Mucosa of descending colon (tissue), 3 donors: ENCODE results near the gene RPTOR. TPM values are rescaled to one million over a fixed set of nuclear protein-coding genes. Genes with fewer than 3 reads are reported as not detected.
"Not testable (repeated sequence)": the region's sequence is repeated elsewhere in the genome, so short reads cannot be mapped to it uniquely, and the experiment has no call there.

Source experiments
- ATAC-seq: fragments of 200-7000 bp; cut with Tn5 transposase; one replicate; pipeline ENCODE4 v1.9.1; 2020; ENCODE audit warnings: mild to moderate bottlenecking, moderate library complexity
- DNase-seq, 3 donors: peaks; one replicate each; pipeline ENCODE4 v3.0.0-alpha.2; 2020
- H3K36me3 ChIP-seq: fragments of 200-600 bp; one replicate; pipeline ENCODE4 v1.8.0; 2021; ENCODE audit warnings: low read depth, mild to moderate bottlenecking
- H3K4me1 ChIP-seq: fragments of 200-600 bp; one replicate; pipeline ENCODE4 v1.8.0; 2021; ENCODE audit warnings: low read depth, mild to moderate bottlenecking
- H3K4me3 ChIP-seq: fragments of 200-600 bp; one replicate; pipeline ENCODE4 v1.8.0; 2021; ENCODE audit warnings: mild to moderate bottlenecking
- H3K9me3 ChIP-seq: fragments of 200-600 bp; one replicate; pipeline ENCODE4 v1.8.0; 2021; ENCODE audit warnings: mild to moderate bottlenecking
- CTCF ChIP-seq: fragments of 200-600 bp; IDR thresholded peaks from one replicate; pipeline ENCODE4 v1.8.0; 2022; ENCODE audit warnings: antibody characterized with exemption, mild to moderate bottlenecking
- intact Hi-C, 2 donors: fragments of 100-400 bp; cut with DNase I in 1 of 2; cut with micrococcal nuclease in 1 of 2; formaldehyde crosslinking; loops; one replicate each; pipeline versions ENCODE4 v1.11.0 to v1.11.1; 2022; cut with DNase I, micrococcal nuclease
- total RNA-seq, 3 donors: library from RNA; stranded (reverse); fragmentation: NEBNext Ultra II Directional in 2 of 3; extraction: Animal tissue kit (Norgen Biotek cat#: 25700) in 2 of 3; gene quantifications; one replicate each; pipeline versions ENCODE4 v1.2.1 to v1.2.4, GENCODE V29; 2021 to 2023
- donor health status: DM: no; HTN: no; CAD: no; lungs with moderate emphysema.
- donor health status: DM: no; HTN: no; CAD: no.
- donor health status: DM: no; HTN: yes; CAD: no.

The RPTOR gene
- total RNA-seq, 3 donors from 2014 or later: 30.5 to 44.4 (median 37.2) TPM

GRCh38 chr17:80742581-80743180, 198.0 kb downstream of the RPTOR start:
- DNase-seq (no peak), ATAC-seq (peak; percentile 55)
- intact Hi-C loops: no loop called here
- H3K9me3 ChIP-seq: no peaks in the 10 kb centered on the region
- H3K4me3 ChIP-seq: no peak overlapping the region
- no peaks in the 10 kb centered on the region for H3K36me3 ChIP-seq
- no peak for TF ChIP-seq CTCF
- H3K4me1 ChIP-seq: no peaks in the 10 kb centered on the region

GRCh38 chr17:80743181-80743771, 198.6 kb downstream of the RPTOR start:
- Histone ChIP-seq H3K4me3 (no peak overlapping the region), H3K36me3 (no peaks in the 10 kb centered on the region), H3K4me1 (no peaks in the 10 kb centered on the region), H3K9me3 (no peaks in the 10 kb centered on the region)
- no peak for ATAC-seq
- intact Hi-C loops: no loop called here
- no peak for DNase-seq
- no peak for TF ChIP-seq CTCF

- H3K9me3 ChIP-seq, H3K4me1 ChIP-seq, ATAC-seq, H3K36me3 ChIP-seq, intact Hi-C loops, DNase-seq, H3K4me3 ChIP-seq: not testable (repeated sequence)
These were observed 199.3 kb downstream of the RPTOR start for GRCh38 chr17:80743973-80744372.

GRCh38 chr17:80744725-80745124, 200.1 kb downstream of the RPTOR start:
- ATAC-seq, H3K36me3 ChIP-seq, H3K4me1 ChIP-seq, intact Hi-C loops, H3K9me3 ChIP-seq, DNase-seq, H3K4me3 ChIP-seq: not testable (repeated sequence)

- ATAC-seq: no peak
- intact Hi-C loops: no loop called here
These were observed 200.5 kb downstream of the RPTOR start for GRCh38 chr17:80745183-80745582.

GRCh38 chr17:80746262-80746935, 201.8 kb downstream of the RPTOR start:
- no peaks in the 10 kb centered on the region for H3K36me3 ChIP-seq
- H3K9me3 ChIP-seq: no peaks in the 10 kb centered on the region
- H3K4me3 ChIP-seq: no peak overlapping the region
- ATAC-seq: no peak
- intact Hi-C loops: no loop called here
- no peak for TF ChIP-seq CTCF
- no peaks in the 10 kb centered on the region for H3K4me1 ChIP-seq
- DNase-seq: no peak

More at GRCh38 chr17:80745183-80745582, 200.5 kb downstream of the RPTOR start:
- Histone ChIP-seq H3K4me1 (no peaks in the 10 kb centered on the region), H3K9me3 (no peaks in the 10 kb centered on the region), H3K4me3 (no peak overlapping the region), H3K36me3 (no peaks in the 10 kb centered on the region)
- no peak for TF ChIP-seq CTCF
- no peak for DNase-seq
